ENCODE results near the gene MCM5.
"Not testable (repeated sequence)": the region's sequence is repeated elsewhere in the genome, so short reads cannot be mapped to it uniquely, and the experiment has no call there.

MCM5 gene

GRCh38 chr22:35432228-35432905 lies 32.4 kb downstream of the MCM5 start:
- DNase-seq (ENCODE audit: low read depth) = no peak

- no peak for DNase-seq (ENCODE audit: low read depth)
Observed at GRCh38 chr22:35434061-35434710, 34.2 kb downstream of the MCM5 start.

- DNase-seq (ENCODE audit: low read depth) = no peak
Observed at GRCh38 chr22:35435201-35435740, 35.3 kb downstream of the MCM5 start.

DNA sequence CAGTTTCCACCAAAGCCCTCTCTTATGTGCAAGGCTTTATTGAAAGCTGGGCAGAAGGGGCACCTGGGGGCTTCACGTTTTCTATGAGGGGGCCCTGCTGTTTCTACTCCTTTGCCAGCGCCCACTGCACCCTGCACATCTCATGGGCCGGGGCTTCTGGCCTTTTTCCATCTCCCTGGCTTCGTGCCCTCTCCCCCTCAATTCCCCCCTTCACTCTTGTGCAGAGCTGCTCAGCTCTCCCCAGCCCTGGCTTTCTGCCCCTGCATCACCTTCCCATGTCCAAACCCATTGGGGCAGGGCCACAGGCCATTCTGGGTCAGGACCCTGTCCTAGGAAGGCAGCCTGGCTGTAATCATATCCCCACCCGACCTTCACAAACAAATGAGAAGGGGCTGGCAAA lies 36.5 kb downstream of the MCM5 start:
- no peak for DNase-seq (ENCODE audit: low read depth)

- no peak for DNase-seq (ENCODE audit: low read depth)
Observed at GRCh38 chr22:35437049-35437448, 37.1 kb downstream of the MCM5 start.

DNA sequence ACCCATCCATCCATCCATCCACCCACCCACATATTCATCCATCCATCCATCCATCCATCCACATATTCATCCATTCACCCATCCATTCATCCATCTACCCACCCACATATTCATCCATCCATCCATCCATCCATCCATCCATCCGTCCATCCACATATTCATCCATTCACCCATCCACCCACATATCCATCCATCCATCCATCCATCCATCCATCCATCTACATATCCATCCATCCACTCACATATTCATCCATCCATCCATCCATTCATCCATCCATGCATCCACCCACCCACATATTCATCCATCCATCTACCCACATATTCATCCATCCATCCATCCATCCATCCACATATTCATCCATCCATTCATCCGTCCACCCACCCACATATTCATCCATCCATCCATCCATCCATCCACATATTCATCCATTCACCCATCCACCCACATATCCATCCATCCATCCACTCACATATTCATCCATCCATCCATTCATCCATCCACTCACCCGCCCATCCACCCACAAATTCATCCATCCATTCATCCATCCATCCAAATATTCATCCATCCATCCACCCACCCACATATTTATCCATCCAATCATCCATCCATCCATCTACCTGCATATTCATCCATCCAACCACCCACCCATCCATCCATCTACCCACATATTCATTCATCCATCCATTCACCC lies 38.9 kb downstream of the MCM5 start:
- not testable (repeated sequence) for DNase-seq (ENCODE audit: low read depth)

DNA sequence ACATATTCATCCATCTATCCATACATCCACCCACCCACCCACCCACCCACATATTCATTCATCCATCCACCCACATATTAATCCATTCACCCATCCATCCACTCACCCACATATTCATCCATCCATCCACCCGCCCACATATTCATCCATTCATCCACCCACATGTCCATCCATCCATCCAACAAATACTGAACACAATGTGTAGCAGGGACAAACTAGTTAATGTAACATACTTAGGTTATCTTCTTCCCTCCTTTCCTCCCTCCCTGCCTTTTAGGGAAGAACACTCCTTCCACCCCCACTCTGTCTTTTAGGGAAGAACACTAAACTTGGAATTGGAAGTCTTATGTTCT lies 39.4 kb downstream of the MCM5 start:
- no peak for DNase-seq (ENCODE audit: low read depth)

DNA sequence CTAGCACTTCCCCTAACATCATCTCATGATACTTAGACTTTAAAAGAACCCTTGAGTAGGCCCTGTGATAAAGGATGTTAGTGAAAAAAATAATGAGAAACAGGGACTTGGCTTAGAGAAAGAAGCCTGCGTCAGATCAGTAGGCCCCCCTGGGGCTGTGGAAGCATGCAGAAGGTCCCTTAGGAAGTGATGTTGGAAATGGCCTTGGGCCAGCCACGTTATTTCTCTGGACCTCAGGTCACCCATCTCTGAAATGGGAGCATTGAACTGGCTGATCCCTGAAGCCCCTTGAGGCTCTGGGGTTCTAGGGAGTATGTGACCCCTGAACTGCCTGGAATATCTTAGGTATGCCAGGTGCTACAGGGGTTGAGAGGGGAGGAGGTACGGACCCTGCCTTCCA lies 40.2 kb downstream of the MCM5 start:
- no peak for DNase-seq (ENCODE audit: low read depth)

DNA sequence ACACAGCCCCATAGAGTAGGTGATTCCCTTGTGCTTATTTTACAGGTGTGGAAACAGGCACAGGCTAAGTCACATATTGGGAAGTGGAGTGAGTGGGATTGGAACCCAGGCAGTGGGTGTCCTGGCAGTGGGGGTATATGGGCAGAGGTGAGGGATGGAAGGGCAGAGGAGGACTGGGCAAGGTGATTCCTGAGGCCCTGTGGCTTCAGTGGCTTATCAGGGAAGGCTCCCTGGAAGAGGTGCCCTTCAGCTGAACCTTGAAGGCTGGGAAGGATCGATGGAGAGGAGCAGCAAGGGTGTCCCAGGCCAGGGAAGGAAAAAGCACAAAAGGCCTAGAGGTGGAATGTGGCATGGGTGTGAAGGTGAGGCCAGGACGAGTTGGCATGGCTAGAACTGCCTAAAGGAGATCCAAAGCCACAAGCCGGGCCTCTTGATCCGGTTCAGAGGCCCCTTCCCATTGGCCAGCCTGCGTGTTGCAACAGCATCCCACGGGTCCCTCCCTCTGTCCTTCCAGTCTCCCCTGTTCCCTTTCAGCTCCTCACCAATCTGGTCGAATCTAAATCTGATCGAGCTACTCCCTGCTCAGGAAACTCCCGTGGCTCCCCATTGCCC lies 41.7 kb downstream of the MCM5 start:
- DNase-seq (ENCODE audit: low read depth) = no peak

- DNase-seq (ENCODE audit: low read depth) = no peak
Observed at GRCh38 chr22:35442471-35442870, 42.5 kb downstream of the MCM5 start.

DNA sequence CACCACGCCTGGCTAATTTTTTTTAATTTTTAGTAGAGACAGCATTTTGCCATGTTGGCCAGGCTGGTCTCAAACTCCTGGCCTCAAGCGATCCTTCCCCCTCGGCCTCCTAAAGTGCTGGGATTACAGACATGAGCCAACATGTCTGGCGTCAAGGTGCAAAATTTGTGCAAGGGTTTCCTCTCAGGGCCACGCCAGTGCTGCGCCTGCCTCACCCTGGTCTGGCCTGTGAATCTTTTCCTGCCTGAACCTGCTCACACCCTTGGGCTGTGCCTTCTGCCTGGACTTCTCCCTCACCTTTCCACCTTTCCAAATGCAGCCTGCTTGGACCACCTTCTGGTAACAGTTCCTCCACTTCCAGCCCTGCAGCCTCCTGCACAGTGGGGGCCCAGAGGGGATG lies 43.4 kb downstream of the MCM5 start:
- DNase-seq (ENCODE audit: low read depth) = no peak

DNA sequence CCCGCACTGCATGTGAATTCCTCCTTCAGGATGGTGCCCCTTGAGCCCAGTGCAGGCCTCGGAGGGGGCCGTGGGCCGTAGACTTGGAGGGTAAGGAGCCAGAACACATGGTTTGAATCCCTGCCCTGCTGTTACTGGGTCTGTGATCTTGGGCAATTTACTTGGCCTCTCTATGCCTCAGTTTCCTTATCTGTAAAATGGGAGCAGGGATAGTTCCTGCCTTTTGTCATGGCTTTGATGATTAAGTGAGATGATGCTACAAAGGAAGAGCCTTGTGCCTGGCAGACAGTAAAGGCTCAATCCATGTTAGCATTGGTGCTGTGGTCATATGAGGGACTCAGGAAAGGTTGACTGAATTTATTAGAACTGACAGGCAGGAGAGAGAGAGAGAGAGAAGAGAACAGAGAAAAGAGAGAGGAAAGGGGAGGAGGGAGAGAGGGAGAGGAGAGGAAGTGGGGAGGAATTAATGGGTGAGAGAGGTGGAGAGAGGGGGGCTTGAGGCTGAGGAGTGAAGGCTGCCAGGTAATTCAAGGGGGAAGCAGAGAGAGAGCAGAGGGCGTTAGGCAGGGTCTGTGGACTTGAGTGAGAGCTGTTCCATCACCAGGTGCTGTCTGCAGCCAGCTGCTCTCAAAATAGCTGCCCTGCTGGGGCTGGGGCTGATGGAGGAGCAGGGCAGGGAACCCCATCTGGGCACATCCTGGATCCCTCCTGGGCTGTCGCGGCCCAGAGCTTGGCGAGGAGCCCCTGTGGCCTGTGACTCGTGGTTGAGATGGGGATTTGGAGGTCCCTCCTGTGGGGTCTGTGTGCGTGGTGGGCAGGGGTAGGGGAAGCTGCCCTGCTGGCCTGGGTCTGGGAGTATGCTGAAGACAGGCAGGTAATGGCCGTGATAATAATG lies 44.1 kb downstream of the MCM5 start:
- DNase-seq (ENCODE audit: low read depth) = no peak

- no peak for DNase-seq (ENCODE audit: low read depth)
Observed at GRCh38 chr22:35444685-35445399, 44.9 kb downstream of the MCM5 start.

- DNase-seq (ENCODE audit: low read depth) = no peak
Observed at GRCh38 chr22:35445933-35446332, 46.0 kb downstream of the MCM5 start.

GRCh38 chr22:35446365-35446764 lies 46.4 kb downstream of the MCM5 start:
- DNase-seq (ENCODE audit: low read depth) = no peak

DNA sequence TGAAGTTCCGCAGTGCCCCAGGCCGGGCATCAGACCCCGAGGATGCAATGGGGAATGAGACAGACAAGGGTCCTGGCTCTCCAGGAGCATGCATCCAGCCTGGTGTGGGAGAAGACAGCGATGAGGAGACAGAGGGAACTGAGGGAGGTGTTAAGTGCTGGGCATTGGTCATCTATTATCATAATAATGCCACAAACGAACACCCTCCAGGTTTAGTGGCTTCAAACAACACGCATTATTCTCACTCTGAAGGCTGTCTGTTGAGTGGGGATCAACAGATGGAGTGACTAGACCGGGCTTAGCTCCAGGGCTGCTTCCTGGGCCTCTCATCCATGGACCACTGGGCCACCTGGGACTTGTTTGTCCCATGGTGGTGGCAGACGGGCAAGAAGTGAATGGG lies 48.6 kb downstream of the MCM5 start:
- no peak for DNase-seq (ENCODE audit: low read depth)

- DNase-seq (ENCODE audit: low read depth) = no peak
Observed at GRCh38 chr22:35449829-35450689, 50.1 kb downstream of the MCM5 start.

- DNase-seq (ENCODE audit: low read depth) = no peak
Observed at GRCh38 chr22:35450824-35451569, 51.1 kb downstream of the MCM5 start.

DNA sequence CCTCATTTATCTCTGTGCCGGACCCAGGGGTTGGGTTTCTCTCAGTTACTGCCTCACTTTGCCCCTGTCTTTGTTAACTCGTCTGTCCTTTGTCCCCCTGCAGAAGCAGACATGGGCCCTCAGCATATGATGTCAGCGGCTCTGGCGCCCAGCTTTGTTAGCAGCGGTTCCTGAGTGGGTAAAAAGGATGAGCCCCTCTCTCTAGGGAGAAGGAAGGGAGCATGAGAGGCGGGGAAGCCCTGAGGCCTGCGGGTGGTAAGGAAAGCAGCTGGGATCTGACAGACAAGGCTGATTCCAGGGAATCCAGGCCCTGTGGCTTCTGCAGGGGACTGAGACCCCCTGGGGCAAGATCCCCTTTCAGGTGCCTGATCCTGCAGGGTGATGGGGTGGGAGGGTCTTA lies 51.7 kb downstream of the MCM5 start:
- DNase-seq (ENCODE audit: low read depth) = no peak
